HG03280 (cell line): ENCODE data around the gene MAP9.
"Not testable (repeated sequence)": the region's sequence is repeated elsewhere in the genome, so short reads cannot be mapped to it uniquely, and the experiment has no call there.

Source experiments
- ATAC-seq: cut with Tn5 transposase; IDR thresholded peaks from one replicate; pipeline ENCODE4 v1.9.1; 2021; ENCODE audit warnings: mild to moderate bottlenecking, moderate library complexity; ENCODE audit not compliant: unreplicated experiment

MAP9 gene

DNA sequence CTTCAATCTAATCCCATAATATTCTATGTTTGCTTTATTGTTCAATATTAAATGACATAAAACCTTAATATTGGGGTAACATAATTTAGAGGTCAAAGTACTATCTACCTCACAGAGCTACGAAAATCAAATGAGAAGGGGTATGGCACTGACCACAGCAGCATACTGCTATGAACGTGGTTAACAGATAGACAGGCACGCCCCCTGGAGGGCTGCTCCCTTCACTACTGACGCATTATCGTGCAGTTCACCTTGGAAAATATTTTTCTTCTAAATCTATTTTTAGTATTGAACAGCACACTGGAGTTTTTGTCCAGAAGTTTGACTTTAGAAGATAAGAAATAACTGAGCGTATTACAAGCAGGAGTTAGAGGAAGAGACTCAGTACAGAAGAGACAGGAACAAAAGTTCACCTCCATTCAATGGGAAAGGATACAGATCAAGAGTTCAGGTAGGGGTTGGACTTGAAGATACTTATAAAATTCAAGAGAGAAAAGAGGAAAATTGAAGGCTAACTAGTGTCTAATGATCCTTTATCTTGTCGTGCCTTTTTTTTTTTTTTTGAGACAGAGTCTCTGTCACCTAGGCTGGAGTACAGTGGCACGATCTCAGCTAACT lies 22.7 kb downstream of the MAP9 start:
- ATAC-seq, result peak; percentile 95

DNA sequence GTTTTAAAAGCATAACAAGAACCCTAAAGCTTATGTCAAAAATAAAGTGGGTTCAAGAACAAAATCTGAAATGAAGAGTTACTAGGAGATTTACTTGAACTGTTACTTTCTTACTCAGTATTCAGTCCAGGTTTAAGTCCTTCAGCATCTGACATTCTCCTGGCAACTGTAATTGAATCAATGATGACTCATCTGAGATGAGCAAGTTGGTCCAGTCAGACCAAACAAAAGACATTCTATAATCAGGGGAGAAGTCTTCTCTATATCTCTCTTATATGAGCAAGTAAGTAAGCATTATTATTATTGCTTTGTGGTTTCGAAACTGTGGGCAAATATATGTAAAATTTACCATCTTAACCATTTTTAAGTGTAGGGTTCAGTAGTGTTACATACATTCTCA lies 34.6 kb downstream of the MAP9 start:
- ATAC-seq, result no peak

- ATAC-seq, result no peak
Measured at GRCh38 chr4:155339999-155340398, 36.8 kb downstream of the MAP9 start.

DNA sequence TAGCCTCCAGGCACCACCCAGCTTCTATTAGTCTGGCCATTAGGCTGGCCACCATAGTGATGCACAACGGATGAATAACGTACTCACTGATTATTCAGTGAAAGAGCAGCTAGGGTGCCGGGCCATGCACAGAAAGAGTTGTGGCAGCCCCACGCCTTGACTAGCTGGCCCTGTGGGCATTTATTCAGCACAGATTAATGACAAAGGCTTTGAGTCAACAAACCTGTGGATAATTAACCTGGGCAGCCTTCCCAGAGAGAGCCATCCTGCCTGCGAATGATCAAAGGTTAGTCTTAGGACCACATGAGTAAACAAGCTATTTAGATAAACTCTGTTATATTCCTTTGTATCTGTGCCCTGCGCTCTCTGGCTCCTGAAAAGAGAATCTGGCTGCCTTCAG lies 37.2 kb downstream of the MAP9 start:
- no peak for ATAC-seq

GRCh38 chr4:155338196-155338595 lies 38.6 kb downstream of the MAP9 start:
- no peak for ATAC-seq

- ATAC-seq, result no peak
Measured at GRCh38 chr4:155336242-155336641, 40.5 kb downstream of the MAP9 start.

DNA sequence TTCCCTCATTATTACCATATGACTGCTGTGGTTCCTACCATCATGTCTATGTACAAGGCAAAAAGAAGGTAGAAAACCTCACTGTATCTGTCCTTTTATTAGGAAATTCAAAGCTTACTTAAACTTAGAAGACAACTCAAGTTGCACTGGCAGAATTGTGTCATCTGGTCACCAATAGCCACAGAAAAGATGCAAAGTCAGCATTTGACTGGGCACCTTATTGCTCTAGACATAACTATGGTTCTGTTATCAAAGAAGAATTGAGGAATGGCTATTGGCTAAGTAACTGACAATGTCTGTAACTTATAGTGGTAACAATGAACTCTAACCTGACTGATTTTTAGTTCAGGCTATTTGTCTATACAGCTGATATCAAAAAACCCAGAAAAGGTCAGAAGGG lies 45.3 kb downstream of the MAP9 start:
- no peak for ATAC-seq

GRCh38 chr4:155322782-155323181 lies 54.0 kb downstream of the MAP9 start:
- no peak for ATAC-seq

- ATAC-seq, result no peak
Measured at GRCh38 chr4:155321006-155321405, 55.8 kb downstream of the MAP9 start.

- no peak for ATAC-seq
Measured at GRCh38 chr4:155319516-155319915, 57.2 kb downstream of the MAP9 start.

GRCh38 chr4:155312027-155312426 lies 64.7 kb downstream of the MAP9 start:
- ATAC-seq, result not testable (repeated sequence)

GRCh38 chr4:155307731-155308277 lies 69.0 kb downstream of the MAP9 start:
- ATAC-seq, result no peak

DNA sequence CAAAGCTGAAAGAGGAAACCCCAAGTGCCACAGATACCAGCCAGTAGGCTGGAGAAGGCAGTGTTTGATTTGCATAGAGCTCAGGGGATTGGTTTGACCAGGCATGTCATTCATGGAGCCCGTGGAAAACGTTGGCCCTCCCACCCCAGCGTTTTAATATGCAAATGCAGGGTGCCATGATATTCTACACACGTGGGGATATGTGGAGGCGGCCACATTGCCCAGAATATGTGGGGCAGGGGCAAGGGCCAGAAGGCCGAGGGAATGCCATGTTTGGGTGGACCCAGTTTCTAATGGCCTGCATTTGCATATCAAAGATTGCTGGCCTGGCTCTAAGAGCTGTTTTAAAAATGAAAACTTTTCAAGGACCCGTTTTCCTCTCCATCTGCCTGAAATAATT lies 71.1 kb downstream of the MAP9 start:
- ATAC-seq, result no peak

- no peak for ATAC-seq
Measured at GRCh38 chr4:155304375-155304774, 72.4 kb downstream of the MAP9 start.

GRCh38 chr4:155299103-155299502 lies 77.7 kb downstream of the MAP9 start:
- ATAC-seq, result no peak
